IMR-90 (cell line): ENCODE data around the gene CDIP1. TPM values are rescaled to one million over a fixed set of nuclear protein-coding genes. Genes with fewer than 3 reads are reported as not detected.

Experiments
- ATAC-seq: fragments of 200-7000 bp; cut with Tn5 transposase; 2 replicates; pipeline ENCODE4 v1.9.1; 2020; ENCODE audit warnings: low read depth, mild to moderate bottlenecking, moderate library complexity
- BruUV-seq: library from RNA; stranded (reverse); fragments of 400-500 nt; replicated peaks from 2 replicates; lab custom pipeline; 2021; lab: Mats Ljungman, UMichigan
- CTCF ChIA-PET: fragments of 300-600 bp; formaldehyde crosslinking; extraction: SDS; loops from one replicate; lab custom pipeline; 2021; ENCODE audit warnings: antibody characterized with exemption; lab: Yijun Ruan, JAX
- POLR2A ChIA-PET: fragments of 300-600 bp; sonication (Branson Sonifier 250); formaldehyde crosslinking; loops from one replicate; lab custom pipeline; 2022; ENCODE audit warnings: antibody characterized with exemption; ENCODE audit not compliant: unreplicated experiment; lab: Charles Lee
- DNase-seq: peaks from one replicate; pipeline ENCODE4 v3.0.0; 2013
- H2AFZ ChIP-seq: replicated peaks from 2 replicates; pipeline ENCODE3; 2013; ENCODE audit warnings: low read length, mild to moderate bottlenecking; ENCODE audit not compliant: poor library complexity
- H2AK5ac ChIP-seq: 2 replicates; pipeline ENCODE4 v1.6.1; 2013; ENCODE audit warnings: low read depth, low read length, inconsistent platforms
- H2AK9ac ChIP-seq: replicated peaks from 2 replicates; pipeline ENCODE3; 2013; ENCODE audit warnings: mild to moderate bottlenecking, low read depth, low read length, moderate library complexity; ENCODE audit not compliant: poor library complexity
- H2BK120ac ChIP-seq: 2 replicates; pipeline ENCODE4 v1.6.1; 2013; ENCODE audit warnings: low read depth, low read length, inconsistent platforms
- H2BK15ac ChIP-seq: 3 replicates; pipeline ENCODE4 v1.6.1; 2013; ENCODE audit warnings: low read depth, low read length, inconsistent platforms
- H2BK20ac ChIP-seq: 2 replicates; pipeline ENCODE4 v1.6.1; 2013; ENCODE audit warnings: low read depth, mild to moderate bottlenecking, inconsistent platforms, low read length, moderate library complexity
- H2BK5ac ChIP-seq: 2 replicates; pipeline ENCODE4 v1.6.1; 2013; ENCODE audit warnings: mild to moderate bottlenecking, low read depth, low read length, inconsistent platforms; ENCODE audit not compliant: poor library complexity, severe bottlenecking
- H3K14ac ChIP-seq: replicated peaks from 2 replicates; pipeline ENCODE4 v1.6.1; 2013; ENCODE audit warnings: low read depth, low read length, inconsistent platforms
- H3K18ac ChIP-seq: 2 replicates; pipeline ENCODE4 v1.6.1; 2013; ENCODE audit warnings: low read depth, low read length, control low read depth
- H3K23ac ChIP-seq: 2 replicates; pipeline ENCODE4 v1.6.1; 2013; ENCODE audit warnings: low read depth, low read length, inconsistent platforms
- H3K27ac ChIP-seq: 2 replicates; pipeline ENCODE4 v1.5.1; 2013; ENCODE audit warnings: mild to moderate bottlenecking, control low read depth, low read length; ENCODE audit not compliant: insufficient read depth
- H3K27me3 ChIP-seq: 2 replicates; pipeline ENCODE4 v1.6.1; 2013; ENCODE audit warnings: low read length; ENCODE audit not compliant: control insufficient read depth, insufficient read depth
- H3K36me3 ChIP-seq: 2 replicates; pipeline ENCODE4 v1.6.1; 2013; ENCODE audit warnings: low read length, mixed read lengths; ENCODE audit not compliant: control insufficient read depth, insufficient read depth
- H3K4ac ChIP-seq: 2 replicates; pipeline ENCODE4 v1.6.1; 2013; ENCODE audit warnings: low read depth, low read length, inconsistent platforms
- H3K4me1 ChIP-seq: 2 replicates; pipeline ENCODE4 v1.6.1; 2013; ENCODE audit warnings: low read length, mixed read lengths; ENCODE audit not compliant: control insufficient read depth, insufficient read depth
- H3K4me2 ChIP-seq: 2 replicates; pipeline ENCODE4 v1.6.1; 2013; ENCODE audit warnings: low read depth, mild to moderate bottlenecking, control low read depth, low read length, moderate library complexity
- H3K4me3 ChIP-seq: 2 replicates; pipeline ENCODE4 v1.5.1; 2013; ENCODE audit warnings: low read depth, mild to moderate bottlenecking, control low read depth, low read length, moderate library complexity; ENCODE audit not compliant: insufficient read depth
- H3K56ac ChIP-seq: 2 replicates; pipeline ENCODE4 v1.6.1; 2013; ENCODE audit warnings: low read length, inconsistent platforms; ENCODE audit not compliant: insufficient read depth; ENCODE audit errors: extremely low read depth
- H3K79me1 ChIP-seq, 2 experiments: 2 replicates each; pipeline ENCODE4 v1.6.1; 2013; ENCODE audit warnings: low read length in 2 of 2, inconsistent platforms in 1 of 2, low read depth in 1 of 2
- H3K9ac ChIP-seq: 2 replicates; pipeline ENCODE4 v1.6.1; 2013; ENCODE audit warnings: low read depth, low read length, control low read depth
- H3K9me1 ChIP-seq: 2 replicates; pipeline ENCODE4 v1.6.1; 2013; ENCODE audit warnings: low read length, inconsistent platforms; ENCODE audit not compliant: insufficient read depth
- H3K9me3 ChIP-seq: 2 replicates; pipeline ENCODE4 v1.6.1; 2013; ENCODE audit warnings: low read length; ENCODE audit not compliant: control insufficient read depth, insufficient read depth
- H4K20me1 ChIP-seq: 2 replicates; pipeline ENCODE4 v1.6.1; 2013; ENCODE audit warnings: low read length, inconsistent platforms; ENCODE audit not compliant: insufficient read depth
- H4K5ac ChIP-seq: 2 replicates; pipeline ENCODE4 v1.6.1; 2013; ENCODE audit warnings: mild to moderate bottlenecking, low read depth, low read length, control low read depth
- H4K8ac ChIP-seq, 2 experiments: 2 replicates each; pipeline ENCODE4 v1.6.1; 2013; ENCODE audit warnings: low read depth in 2 of 2, low read length in 2 of 2, control low read depth in 1 of 2, inconsistent platforms in 1 of 2
- H4K91ac ChIP-seq: 2 replicates; pipeline ENCODE4 v1.6.1; 2013; ENCODE audit warnings: low read depth, low read length, inconsistent platforms; ENCODE audit not compliant: insufficient read depth
- BHLHE40 ChIP-seq: fragments of 150-350 bp; IDR thresholded peaks from 2 replicates; pipeline ENCODE4 v1.6.1; 2016; ENCODE audit warnings: mild to moderate bottlenecking, low read depth, low read length
- CEBPB ChIP-seq: IDR thresholded peaks from 2 replicates; pipeline ENCODE4 v1.6.1; 2012; ENCODE audit warnings: low read depth, low read length, improper control_type of control experiment
- CHD1 ChIP-seq: IDR thresholded peaks from 2 replicates; pipeline ENCODE4 v1.6.1; 2012; ENCODE audit warnings: low read depth, low read length, improper control_type of control experiment
- FOS ChIP-seq: fragments of 150-350 bp; IDR thresholded peaks from 2 replicates; pipeline ENCODE4 v1.6.1; 2016; ENCODE audit warnings: low read depth, low read length
- MAFK ChIP-seq: IDR thresholded peaks from 2 replicates; pipeline ENCODE4 v1.6.1; 2012; ENCODE audit warnings: low read depth, low read length, improper control_type of control experiment
- MAZ ChIP-seq: IDR thresholded peaks from 2 replicates; pipeline ENCODE4 v1.6.1; 2012; ENCODE audit warnings: low read depth, mild to moderate bottlenecking, low read length, improper control_type of control experiment, moderate library complexity, borderline replicate concordance
- MXI1 ChIP-seq: IDR thresholded peaks from 2 replicates; pipeline ENCODE4 v1.6.1; 2012; ENCODE audit warnings: low read depth, mild to moderate bottlenecking, low read length, moderate library complexity, borderline replicate concordance
- NFE2L2 ChIP-seq: fragments of 150-350 bp; IDR thresholded peaks from 2 replicates; pipeline ENCODE4 v1.6.1; 2016; ENCODE audit warnings: low read depth, mild to moderate bottlenecking, low read length
- POLR2A ChIP-seq: IDR thresholded peaks from 2 replicates; pipeline ENCODE4 v1.6.1; 2012; ENCODE audit warnings: mild to moderate bottlenecking, low read depth, low read length
- RAD21 ChIP-seq: IDR thresholded peaks from 2 replicates; pipeline ENCODE4 v1.6.1; 2012; ENCODE audit warnings: low read length, improper control_type of control experiment
- RCOR1 ChIP-seq: IDR thresholded peaks from 2 replicates; pipeline ENCODE4 v1.6.1; 2012; ENCODE audit warnings: mild to moderate bottlenecking, low read length, improper control_type of control experiment; ENCODE audit not compliant: insufficient replicate concordance
- RFX5 ChIP-seq: IDR thresholded peaks from 2 replicates; pipeline ENCODE4 v1.8.0; 2012; ENCODE audit warnings: low read depth, mild to moderate bottlenecking, low read length, moderate library complexity
- SMC3 ChIP-seq: fragments of 150-350 bp; IDR thresholded peaks from 2 replicates; pipeline ENCODE4 v1.6.1; 2016; ENCODE audit warnings: low read depth, mild to moderate bottlenecking, antibody characterized with exemption, low read length, moderate library complexity
- WGBS, 2 experiments: methylation state at CpG; one replicate each; pipeline versions ENCODE4 v1.1.5 to v1.1.7; 2013; ENCODE audit warnings: missing lambda C conversion rate in 2 of 2; ENCODE audit not compliant: insufficient read length in 1 of 2; ENCODE audit errors: extremely low coverage in 2 of 2; 5-methylcytosine and 5-hydroxymethylcytosine counted together
- dilution Hi-C: fragments of 300-500 bp; cut with HindIII; formaldehyde crosslinking; loops from one replicate; pipeline ENCODE4 v1.14.3; 2018; ENCODE audit warnings: low sequenced_read_pairs; ENCODE audit not compliant: unreplicated experiment
- in situ Hi-C: fragments of 300-500 bp; cut with MboI; formaldehyde crosslinking; loops from 3 replicates; pipeline ENCODE4 v1.14.3; 2019; ENCODE audit warnings: low sequenced_read_pairs, inconsistent platforms, mixed read lengths
- intact Hi-C: fragments of 100-400 bp; cut with micrococcal nuclease; formaldehyde crosslinking; loops from 2 replicates; pipeline ENCODE4 v1.10.0; 2022
- polyA plus RNA-seq, 3 experiments: library from polyadenylated mRNA; depleted of rRNA; stranded (reverse); fragments of >200 nt; gene quantifications; 2 replicates each; pipeline ENCODE4 v1.2.3, GENCODE V29; 2012; ENCODE audit warnings: low replicate concordance in 1 of 3
- total RNA-seq: library from RNA; depleted of rRNA; stranded (reverse); fragments of >200 nt; gene quantifications from 2 replicates; pipeline ENCODE4 v1.2.3, GENCODE V29; 2012
- TF ChIP-seq, protein P1 (sequence below): fragments of 150-350 bp; IDR thresholded peaks from 2 replicates; pipeline ENCODE4 v1.6.1; 2017; ENCODE audit warnings: mild to moderate bottlenecking, antibody characterized with exemption, low read length, low read depth
- TF ChIP-seq, protein P2 (sequence below): fragments of 150-350 bp; IDR thresholded peaks from 2 replicates; pipeline ENCODE4 v1.6.1; 2016; ENCODE audit warnings: low read depth, mild to moderate bottlenecking, low read length, moderate library complexity, borderline replicate concordance
- TF ChIP-seq, protein P3 (sequence below): conservative IDR thresholded peaks from 2 replicates; pipeline ENCODE4 v1.5.1; 2012; ENCODE audit warnings: mild to moderate bottlenecking, low read depth, low read length, improper control_type of control experiment

The CDIP1 gene
- total and polyA plus RNA-seq, 2 of the 4 experiments (the other 2 are of a cell fraction) = 4.8 to 14.6 TPM

DNA sequence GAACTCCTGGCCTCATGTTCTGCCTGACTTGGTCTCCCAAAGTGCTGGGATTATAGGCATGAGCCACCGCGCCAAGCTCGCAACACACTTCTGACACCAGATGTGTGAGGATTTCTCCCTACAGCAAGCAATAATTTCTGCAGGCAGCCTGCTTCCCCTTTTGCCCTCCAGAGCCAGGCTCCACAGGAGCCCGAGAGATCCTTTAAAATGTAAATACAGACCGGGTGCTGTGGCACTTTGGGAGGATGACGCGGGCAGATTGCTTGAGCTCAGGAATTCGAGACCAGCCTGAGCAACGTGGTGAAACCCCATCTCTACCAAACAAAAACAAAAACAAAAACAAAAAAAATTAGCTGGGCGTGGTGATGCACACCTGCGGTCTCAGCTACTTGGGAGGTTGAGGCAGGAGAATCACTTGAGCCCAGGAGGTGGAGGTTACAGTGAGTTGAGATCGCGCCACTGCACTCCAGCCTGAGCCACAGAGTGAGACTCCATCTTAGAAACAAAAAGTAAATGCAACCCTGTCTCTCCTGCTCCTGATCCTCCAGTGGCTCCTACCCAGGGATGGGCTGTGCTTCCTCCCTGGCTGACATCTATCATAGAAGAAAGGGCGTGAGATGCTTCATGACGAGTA lies 32.2 kb upstream of the CDIP1 start:
- Histone ChIP-seq H2BK5ac (no peak overlapping the region), H3K79me1 (no peaks in the 10 kb centered on the region), H2BK20ac (no peak overlapping the region), H3K18ac (no peak overlapping the region), H3K56ac (no peak overlapping the region), H4K8ac (no peak overlapping the region), H3K9me1 (no peaks in the 10 kb centered on the region), H3K27ac (no peak overlapping the region), H3K27me3 (peaks cover 8% of the 10 kb centered on the region), H4K20me1 (no peaks in the 10 kb centered on the region), H2AFZ (no peak overlapping the region), H4K5ac (no peak overlapping the region), H3K23ac (no peak overlapping the region), H3K4ac (no peak overlapping the region), H3K4me1 (no peaks in the 10 kb centered on the region), H4K91ac (no peak overlapping the region), H3K4me3 (no peak overlapping the region), H2BK15ac (no peak overlapping the region), H3K9ac (no peak overlapping the region), H2AK9ac (no peak overlapping the region), H3K36me3 (no peaks in the 10 kb centered on the region), H3K9me3 (no peaks in the 10 kb centered on the region), H3K14ac (no peak overlapping the region), H2AK5ac (no peak overlapping the region), H2BK120ac (no peak overlapping the region), H3K4me2 (no peak overlapping the region)
- ChIA-PET POLR2A (no interaction called here), CTCF (no interaction called here)
- dilution Hi-C loops (no loop called here), in situ Hi-C loops (no loop called here), intact Hi-C loops (no loop called here)
- DNase-seq (no peak), ATAC-seq (no peak)
- TF ChIP-seq, protein P1, sequence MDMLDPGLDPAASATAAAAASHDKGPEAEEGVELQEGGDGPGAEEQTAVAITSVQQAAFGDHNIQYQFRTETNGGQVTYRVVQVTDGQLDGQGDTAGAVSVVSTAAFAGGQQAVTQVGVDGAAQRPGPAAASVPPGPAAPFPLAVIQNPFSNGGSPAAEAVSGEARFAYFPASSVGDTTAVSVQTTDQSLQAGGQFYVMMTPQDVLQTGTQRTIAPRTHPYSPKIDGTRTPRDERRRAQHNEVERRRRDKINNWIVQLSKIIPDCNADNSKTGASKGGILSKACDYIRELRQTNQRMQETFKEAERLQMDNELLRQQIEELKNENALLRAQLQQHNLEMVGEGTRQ = no peak
- TF ChIP-seq, protein P2, sequence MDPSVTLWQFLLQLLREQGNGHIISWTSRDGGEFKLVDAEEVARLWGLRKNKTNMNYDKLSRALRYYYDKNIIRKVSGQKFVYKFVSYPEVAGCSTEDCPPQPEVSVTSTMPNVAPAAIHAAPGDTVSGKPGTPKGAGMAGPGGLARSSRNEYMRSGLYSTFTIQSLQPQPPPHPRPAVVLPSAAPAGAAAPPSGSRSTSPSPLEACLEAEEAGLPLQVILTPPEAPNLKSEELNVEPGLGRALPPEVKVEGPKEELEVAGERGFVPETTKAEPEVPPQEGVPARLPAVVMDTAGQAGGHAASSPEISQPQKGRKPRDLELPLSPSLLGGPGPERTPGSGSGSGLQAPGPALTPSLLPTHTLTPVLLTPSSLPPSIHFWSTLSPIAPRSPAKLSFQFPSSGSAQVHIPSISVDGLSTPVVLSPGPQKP = no peak
- no peak for TF ChIP-seq FOS
- TF ChIP-seq SMC3 = no peak
- TF ChIP-seq MAFK = no peak
- TF ChIP-seq BHLHE40 = no peak
- TF ChIP-seq CEBPB = no peak
- no peak for TF ChIP-seq MXI1
- no peak for TF ChIP-seq CHD1
- TF ChIP-seq MAZ = no peak
- no peak for TF ChIP-seq NFE2L2
- no peak for TF ChIP-seq RAD21
- no peak for TF ChIP-seq RFX5
- no peak for TF ChIP-seq POLR2A
- TF ChIP-seq, protein P3, sequence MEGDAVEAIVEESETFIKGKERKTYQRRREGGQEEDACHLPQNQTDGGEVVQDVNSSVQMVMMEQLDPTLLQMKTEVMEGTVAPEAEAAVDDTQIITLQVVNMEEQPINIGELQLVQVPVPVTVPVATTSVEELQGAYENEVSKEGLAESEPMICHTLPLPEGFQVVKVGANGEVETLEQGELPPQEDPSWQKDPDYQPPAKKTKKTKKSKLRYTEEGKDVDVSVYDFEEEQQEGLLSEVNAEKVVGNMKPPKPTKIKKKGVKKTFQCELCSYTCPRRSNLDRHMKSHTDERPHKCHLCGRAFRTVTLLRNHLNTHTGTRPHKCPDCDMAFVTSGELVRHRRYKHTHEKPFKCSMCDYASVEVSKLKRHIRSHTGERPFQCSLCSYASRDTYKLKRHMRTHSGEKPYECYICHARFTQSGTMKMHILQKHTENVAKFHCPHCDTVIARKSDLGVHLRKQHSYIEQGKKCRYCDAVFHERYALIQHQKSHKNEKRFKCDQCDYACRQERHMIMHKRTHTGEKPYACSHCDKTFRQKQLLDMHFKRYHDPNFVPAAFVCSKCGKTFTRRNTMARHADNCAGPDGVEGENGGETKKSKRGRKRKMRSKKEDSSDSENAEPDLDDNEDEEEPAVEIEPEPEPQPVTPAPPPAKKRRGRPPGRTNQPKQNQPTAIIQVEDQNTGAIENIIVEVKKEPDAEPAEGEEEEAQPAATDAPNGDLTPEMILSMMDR = no peak
- TF ChIP-seq RCOR1 = no peak
- no TSS peak for BruUV-seq
- WGBS, 2 experiments = 100% methylated on average over 2 of the region's 15 CpGs; no CpG with 5 or more reads in 1 of the 2 experiments
